Right lobe of liver (tissue), 6 donors: ENCODE results near the gene WNT5B. TPM values are rescaled to one million over a fixed set of nuclear protein-coding genes. Genes with fewer than 3 reads are reported as not detected.
A peak's percentile ranks its signal among the peaks of the same experiment; 100 is the strongest.

ENCODE experiments used
- ATAC-seq, 4 donors: fragments of 200-7000 bp; cut with Tn5 transposase; one replicate each; pipeline ENCODE4 v1.9.1; 2020; ENCODE audit warnings: mild to moderate bottlenecking in 4 of 4, moderate library complexity in 4 of 4
- DNase-seq, 3 donors: peaks; one replicate each; pipeline ENCODE4 v3.0.0-alpha.2; 2020
- H3K27ac ChIP-seq, 3 donors: fragments of 200-600 bp; one replicate each; pipeline ENCODE4 v1.8.0; 2022
- H3K27me3 ChIP-seq, 2 donors: fragments of 200-600 bp; one replicate each; pipeline ENCODE4 v1.8.0; 2022
- H3K36me3 ChIP-seq, 4 donors: fragments of 200-600 bp; sonication (generic) in 1 of 4; one replicate each; pipeline versions ENCODE4 v1.5.1 to v1.8.0; 2017 to 2022; ENCODE audit warnings: control low read depth in 1 of 4
- H3K4me1 ChIP-seq, 4 donors: fragments of 200-600 bp; sonication (generic) in 1 of 4; one replicate each; pipeline versions ENCODE4 v1.5.1 to v1.8.0; 2017 to 2022; ENCODE audit warnings: control low read depth in 1 of 4
- H3K4me3 ChIP-seq, 3 donors: fragments of 200-600 bp; one replicate each; pipeline ENCODE4 v1.8.0; 2022
- H3K9me3 ChIP-seq, 4 donors: fragments of 200-600 bp; sonication (generic) in 1 of 4; one replicate each; pipeline versions ENCODE4 v1.5.1 to v1.8.0; 2017 to 2022; ENCODE audit warnings: control low read depth in 1 of 4
- CTCF ChIP-seq, 4 donors: fragments of 200-600 bp in 3 of 4; fragments of 450-650 bp in 1 of 4; IDR thresholded peaks; one replicate each; pipeline versions ENCODE4 v1.5.1 to v1.8.0; 2016 to 2022; ENCODE audit warnings: antibody characterized with exemption in 4 of 4, mild to moderate bottlenecking in 2 of 4
- POLR2A ChIP-seq: fragments of 450-650 bp; IDR thresholded peaks from one replicate; pipeline ENCODE4 v1.6.1; 2017; ENCODE audit warnings: antibody characterized with exemption, mild to moderate bottlenecking
- WGBS: methylation state at CpG from one replicate; pipeline ENCODE4 v1.1.6; 2018; ENCODE audit warnings: low coverage, low lambda C conversion rate; ENCODE audit not compliant: insufficient coverage; ENCODE audit errors: missing lambda C conversion rate; 5-methylcytosine and 5-hydroxymethylcytosine counted together
- intact Hi-C, 2 donors: fragments of 100-400 bp; cut with DNase I; formaldehyde crosslinking; loops; one replicate each; pipeline versions ENCODE4 v1.11.2 to v1.14.1; 2022
- total RNA-seq, 6 experiments: library from RNA; depleted of rRNA in 2 of 6; stranded (reverse); fragments of >200 nt in 2 of 6; fragmentation: NEBNext Ultra II Directional in 3 of 6; extraction: Animal tissue kit (Norgen Biotek cat#: 25700) in 3 of 6; gene quantifications; one replicate each; pipeline versions ENCODE4 v1.1.0 to v1.2.4, GENCODE V29; 2016 to 2023
- donor health status: DM: no; HTN: yes; CAD: no.
- donor health status: DM: no; HTN: no; CAD: no.
- donor health status: DM: no; HTN: no; CAD: no.
- donor health status: DM: no; HTN: yes; CAD: no.
- donor health status: DM: no; HTN: yes; CAD: no.

Gene WNT5B
- total RNA-seq, 6 experiments from 2014 or later = 0.43 to 8.1 (median 1.5) TPM

GRCh38 chr12:1592444-1593173 lies 36.4 kb upstream of the WNT5B start:
- intact Hi-C loops = no loop called here
- Histone ChIP-seq H3K9me3 (no peaks in the 10 kb centered on the region), H3K4me1 (peaks cover 0 to 35% (median 9%) of the 10 kb centered on the region in 4 donors), H3K27ac (peak overlapping the region; percentile 21 to 95 (median 69)), H3K27me3 (no peaks in the 10 kb centered on the region), H3K4me3 (peak overlapping the region; percentile 74 to 80 (median 79)), H3K36me3 (no peaks in the 10 kb centered on the region)
- no peak for TF ChIP-seq CTCF (IDR thresholded peaks at IDR 0.05)
- TF ChIP-seq POLR2A = no peak
- ATAC-seq (peak in 2 of 4 donors; percentile 14 to 25), DNase-seq (no peak)
- WGBS = 19% methylated on average over 15 of the region's 27 CpGs

- H3K9me3 ChIP-seq = no peaks in the 10 kb centered on the region
- no peaks in the 10 kb centered on the region for H3K27me3 ChIP-seq
- no peaks in the 10 kb centered on the region for H3K36me3 ChIP-seq
- peak; percentile 24 to 57 (median 47) for ATAC-seq
- intact Hi-C loops = no loop called here
- H3K27ac ChIP-seq = peak overlapping the region; percentile 43 to 95 (median 69)
- 24% methylated on average over 7 of the region's 56 CpGs for WGBS
- peaks cover 0 to 35% (median 9%) of the 10 kb centered on the region in 4 donors for H3K4me1 ChIP-seq
- TF ChIP-seq CTCF (IDR thresholded peaks at IDR 0.05) = no peak
- no peak for TF ChIP-seq POLR2A
- H3K4me3 ChIP-seq = peak overlapping the region; percentile 74 to 80 (median 79)
- peak; percentile 66 to 78 (median 75) for DNase-seq
These were observed 35.6 kb upstream of the WNT5B start for GRCh38 chr12:1593174-1594005.

- WGBS = 7% methylated on average over 3 of the region's 34 CpGs
- Histone ChIP-seq H3K9me3 (no peaks in the 10 kb centered on the region), H3K27me3 (no peaks in the 10 kb centered on the region), H3K27ac (peak overlapping the region; percentile 43 to 95 (median 69)), H3K4me1 (peaks cover 0 to 35% (median 9%) of the 10 kb centered on the region in 4 donors), H3K36me3 (no peaks in the 10 kb centered on the region), H3K4me3 (peak overlapping the region; percentile 74 to 80 (median 79))
- ATAC-seq = peak; percentile 59 to 78 (median 68)
- intact Hi-C loops = no loop called here
- DNase-seq = no peak
- TF ChIP-seq POLR2A (no peak), CTCF (IDR thresholded peaks at IDR 0.05) (no peak)
These were observed 35.1 kb upstream of the WNT5B start for GRCh38 chr12:1594006-1594260.

GRCh38 chr12:1594261-1595025 lies 34.6 kb upstream of the WNT5B start, which contains the start of gene FBXL14:
TSS of gene FBXL14 (minus strand) at chr12:1594581. CDS start at chr12:1594066, 515 bp downstream.
- Histone ChIP-seq H3K27me3 (no peaks in the 10 kb centered on the region), H3K4me1 (peaks cover 0 to 35% (median 9%) of the 10 kb centered on the region in 4 donors), H3K9me3 (no peaks in the 10 kb centered on the region), H3K36me3 (no peaks in the 10 kb centered on the region), H3K27ac (peak within 1 kb of the TSS; percentile 82 to 95 (median 90)), H3K4me3 (peak within 1 kb of the TSS; percentile 74 to 80 (median 79))
- WGBS = 0% methylated on average over 36 of the region's 115 CpGs
- intact Hi-C loops = no loop called here
- TF ChIP-seq POLR2A (peak; percentile 68), CTCF (IDR thresholded peaks at IDR 0.05) (no peak)
- DNase-seq = peak; percentile 90 to 94 (median 93)
- peak; percentile 77 to 84 (median 84) for ATAC-seq
